ENCODE data around the gene MYO10. TPM values are rescaled to one million over a fixed set of nuclear protein-coding genes. Genes with fewer than 3 reads are reported as not detected.

MYO10 gene
- total and polyA plus RNA-seq, 2 experiments from 2014 or later, result 8.2 to 9.3 TPM

DNA sequence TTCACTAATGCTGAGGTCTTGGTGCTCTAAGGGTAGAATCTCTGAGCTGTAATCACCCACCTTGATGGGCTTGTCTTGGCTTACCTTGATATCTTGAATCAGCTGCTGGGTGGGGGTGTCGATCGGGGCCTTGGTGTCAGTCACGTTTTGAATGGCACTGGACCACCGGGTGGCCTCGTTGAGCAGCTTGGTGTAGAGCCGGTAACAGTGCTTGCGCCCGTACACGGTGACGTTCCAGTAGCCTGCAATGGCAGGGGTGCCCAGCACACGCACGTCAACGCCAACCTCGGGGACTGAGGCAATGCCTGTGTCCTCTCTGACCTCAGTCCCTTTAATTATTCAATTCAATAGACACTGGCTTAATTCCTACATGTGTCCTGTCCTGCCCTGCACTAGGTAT lies 256.2 kb downstream of the MYO10 start:
- TF ChIP-seq, protein P1, sequence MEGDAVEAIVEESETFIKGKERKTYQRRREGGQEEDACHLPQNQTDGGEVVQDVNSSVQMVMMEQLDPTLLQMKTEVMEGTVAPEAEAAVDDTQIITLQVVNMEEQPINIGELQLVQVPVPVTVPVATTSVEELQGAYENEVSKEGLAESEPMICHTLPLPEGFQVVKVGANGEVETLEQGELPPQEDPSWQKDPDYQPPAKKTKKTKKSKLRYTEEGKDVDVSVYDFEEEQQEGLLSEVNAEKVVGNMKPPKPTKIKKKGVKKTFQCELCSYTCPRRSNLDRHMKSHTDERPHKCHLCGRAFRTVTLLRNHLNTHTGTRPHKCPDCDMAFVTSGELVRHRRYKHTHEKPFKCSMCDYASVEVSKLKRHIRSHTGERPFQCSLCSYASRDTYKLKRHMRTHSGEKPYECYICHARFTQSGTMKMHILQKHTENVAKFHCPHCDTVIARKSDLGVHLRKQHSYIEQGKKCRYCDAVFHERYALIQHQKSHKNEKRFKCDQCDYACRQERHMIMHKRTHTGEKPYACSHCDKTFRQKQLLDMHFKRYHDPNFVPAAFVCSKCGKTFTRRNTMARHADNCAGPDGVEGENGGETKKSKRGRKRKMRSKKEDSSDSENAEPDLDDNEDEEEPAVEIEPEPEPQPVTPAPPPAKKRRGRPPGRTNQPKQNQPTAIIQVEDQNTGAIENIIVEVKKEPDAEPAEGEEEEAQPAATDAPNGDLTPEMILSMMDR (IDR thresholded peaks at IDR 0.05; ENCODE audit: low read depth, low read length), result no peak
- no peak for DNase-seq (ENCODE audit: low read depth in 1 of 2, low spot score in 1 of 2)
- peaks cover 22% of the 10 kb centered on the region for H3K36me3 ChIP-seq
- H3K9me3 ChIP-seq (ENCODE audit: low read depth), result no peaks in the 10 kb centered on the region
- H3K27ac ChIP-seq, result no peak overlapping the region
- H3K4me3 ChIP-seq, result no peak overlapping the region
- no peaks in the 10 kb centered on the region for H3K4me1 ChIP-seq (ENCODE audit: low read depth)
- no peaks in the 10 kb centered on the region for H3K27me3 ChIP-seq

DNA sequence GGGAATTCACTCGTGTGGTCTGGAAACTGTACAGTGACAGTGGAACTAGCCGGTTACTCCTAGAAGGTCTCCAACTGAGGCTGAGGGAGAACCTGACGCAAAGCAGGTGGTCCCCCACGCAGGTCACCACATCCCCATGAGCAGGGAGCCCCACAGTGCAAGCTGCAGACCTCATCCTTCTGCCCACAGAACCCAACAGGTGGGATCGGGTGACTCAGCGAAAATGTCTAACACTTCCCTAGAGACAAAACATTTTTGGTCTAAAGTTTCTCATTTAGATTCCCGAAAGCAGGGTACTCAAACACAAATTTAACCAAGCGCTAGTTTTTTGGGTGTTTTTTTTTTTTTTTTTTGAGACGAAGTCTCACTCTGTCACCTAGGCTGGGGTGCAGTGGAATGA lies 256.9 kb downstream of the MYO10 start:
- Histone ChIP-seq H3K9me3 (ENCODE audit: low read depth) (no peaks in the 10 kb centered on the region), H3K27me3 (no peaks in the 10 kb centered on the region), H3K27ac (no peak overlapping the region), H3K4me1 (ENCODE audit: low read depth) (no peaks in the 10 kb centered on the region), H3K36me3 (peaks cover 23% of the 10 kb centered on the region), H3K4me3 (no peak overlapping the region)
- no peak for DNase-seq (ENCODE audit: low read depth in 1 of 2, low spot score in 1 of 2)
- TF ChIP-seq, protein P1 (IDR thresholded peaks at IDR 0.05; ENCODE audit: low read depth, low read length), result no peak

DNA sequence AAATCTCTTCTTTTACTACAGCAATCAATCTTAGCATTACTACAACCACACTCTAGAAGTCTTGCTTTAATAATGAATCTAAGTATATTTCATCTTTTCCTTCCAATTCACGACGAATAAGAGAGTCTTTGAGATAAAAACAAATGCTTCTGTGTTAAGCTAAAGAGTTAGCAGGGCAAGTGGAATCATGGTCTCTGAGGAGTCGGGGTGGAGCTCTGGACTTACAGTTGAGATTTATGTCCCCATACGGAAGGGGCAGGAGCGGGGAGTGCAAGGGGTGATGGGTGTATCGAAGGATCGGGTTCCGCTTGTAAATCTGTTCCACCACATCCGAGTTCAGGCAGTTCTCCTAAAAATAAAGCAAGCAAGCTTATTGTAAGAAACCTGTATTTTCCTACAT lies 260.3 kb downstream of the MYO10 start:
- H3K4me1 ChIP-seq (ENCODE audit: low read depth), result no peaks in the 10 kb centered on the region
- H3K27ac ChIP-seq, result no peak overlapping the region
- H3K36me3 ChIP-seq, result peaks cover 15% of the 10 kb centered on the region
- DNase-seq (ENCODE audit: low read depth in 1 of 2, low spot score in 1 of 2), result no peak
- H3K9me3 ChIP-seq (ENCODE audit: low read depth), result no peaks in the 10 kb centered on the region
- H3K4me3 ChIP-seq, result no peak overlapping the region
- TF ChIP-seq, protein P1 (IDR thresholded peaks at IDR 0.05; ENCODE audit: low read depth, low read length), result no peak
- H3K27me3 ChIP-seq, result no peaks in the 10 kb centered on the region

DNA sequence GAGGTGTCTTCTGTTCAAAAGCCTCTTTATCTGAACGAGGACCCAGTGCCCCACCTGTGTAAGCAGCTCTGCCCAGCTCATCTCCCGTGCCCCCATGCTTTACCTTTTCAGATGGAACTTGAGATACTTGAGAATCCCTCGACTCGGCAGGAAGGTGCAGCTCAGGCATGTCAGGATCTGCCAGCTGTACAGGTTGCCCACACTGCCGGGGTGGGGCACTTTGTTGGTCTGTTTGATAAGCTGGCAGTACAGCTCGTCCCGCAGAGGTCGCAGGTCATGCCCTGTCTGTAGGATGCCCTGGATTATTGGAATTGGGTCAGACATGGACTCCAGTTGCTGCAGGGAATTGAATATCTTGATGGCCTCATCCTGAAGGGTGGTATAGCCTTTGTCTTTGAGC lies 261.3 kb downstream of the MYO10 start:
- Histone ChIP-seq H3K27me3 (no peaks in the 10 kb centered on the region), H3K36me3 (peaks cover 19% of the 10 kb centered on the region), H3K4me3 (no peak overlapping the region), H3K27ac (no peak overlapping the region), H3K4me1 (ENCODE audit: low read depth) (no peaks in the 10 kb centered on the region), H3K9me3 (ENCODE audit: low read depth) (no peaks in the 10 kb centered on the region)
- TF ChIP-seq, protein P1 (IDR thresholded peaks at IDR 0.05; ENCODE audit: low read depth, low read length), result no peak
- DNase-seq (ENCODE audit: low read depth in 1 of 2, low spot score in 1 of 2), result no peak

DNA sequence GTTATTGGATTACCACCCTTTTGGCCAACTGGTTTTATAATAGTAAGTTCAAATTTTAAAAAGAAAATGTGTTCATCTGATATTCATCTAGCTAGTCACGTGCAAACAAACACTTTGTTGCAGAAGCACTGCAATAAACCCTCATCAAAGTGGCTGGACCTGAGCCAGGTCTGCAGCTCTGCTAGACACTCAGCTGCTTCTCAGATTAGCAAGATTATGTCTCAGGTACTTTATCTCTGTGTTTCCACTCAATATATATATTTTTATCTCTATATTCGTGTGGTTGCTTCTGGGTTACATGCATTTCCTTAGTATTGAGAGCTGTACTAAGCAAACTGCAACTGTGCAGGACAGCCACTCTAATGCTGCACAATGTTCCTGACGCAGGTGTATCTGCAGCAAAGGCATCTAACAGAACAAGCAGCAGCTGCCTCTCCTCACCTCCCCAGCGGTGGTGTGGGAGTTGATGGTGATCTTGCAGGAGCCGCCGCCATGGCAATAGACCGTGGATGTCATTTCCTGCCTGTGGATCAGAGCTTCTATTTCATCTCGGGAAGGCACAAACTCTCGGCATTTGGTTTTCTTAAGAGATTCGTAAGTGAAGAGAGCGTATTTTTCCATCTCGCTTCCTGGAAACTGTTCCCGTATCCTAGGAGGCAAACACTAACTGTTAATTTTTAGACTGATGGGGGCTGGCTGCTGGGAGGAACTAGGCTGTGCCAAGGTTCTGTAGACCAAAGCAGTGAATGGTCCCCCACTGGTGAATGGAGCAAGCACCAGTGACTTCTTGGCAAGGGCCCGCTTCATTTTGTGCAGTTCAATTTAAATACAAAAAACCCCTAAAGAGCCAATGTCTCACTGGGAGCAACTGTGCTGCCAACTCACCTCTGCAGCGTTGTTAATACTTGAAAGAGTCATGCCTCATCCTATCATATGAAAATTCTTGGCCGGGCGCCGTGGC lies 262.6 kb downstream of the MYO10 start:
- H3K4me1 ChIP-seq (ENCODE audit: low read depth), result no peaks in the 10 kb centered on the region
- H3K9me3 ChIP-seq (ENCODE audit: low read depth), result no peaks in the 10 kb centered on the region
- TF ChIP-seq, protein P1 (IDR thresholded peaks at IDR 0.05; ENCODE audit: low read depth, low read length), result no peak
- peak in 1 of 2 donors; percentile 27 for DNase-seq (ENCODE audit: low read depth in 1 of 2, low spot score in 1 of 2)
- no peaks in the 10 kb centered on the region for H3K27me3 ChIP-seq
- H3K27ac ChIP-seq, result no peak overlapping the region
- H3K4me3 ChIP-seq, result no peak overlapping the region
- H3K36me3 ChIP-seq, result peaks cover 19% of the 10 kb centered on the region

Measured in cardiac muscle cell (in vitro differentiated cells and primary cell).